ENCODE data around the gene PFKL. TPM values are rescaled to one million over a fixed set of nuclear protein-coding genes. Genes with fewer than 3 reads are reported as not detected.

Gene PFKL
- total RNA-seq, 1 experiment from 2014 or later: 140 TPM

- Mint-ChIP-seq H3K27me3 (ENCODE audit: insufficient read depth, unreplicated experiment) (no peaks in the 10 kb centered on the region), H3K9me3 (ENCODE audit: unreplicated experiment) (peaks cover 18% of the 10 kb centered on the region), H3K27ac (ENCODE audit: unreplicated experiment) (no peak overlapping the region), H3K36me3 (ENCODE audit: insufficient read depth, unreplicated experiment) (peaks cover 5% of the 10 kb centered on the region), H3K4me1 (ENCODE audit: low read depth, unreplicated experiment) (no peaks in the 10 kb centered on the region), H3K4me3 (ENCODE audit: unreplicated experiment) (no peak overlapping the region)
- Histone ChIP-seq H3K9me3 (0 out of 2 replicates have a peak, but pooled peaks cover 4% of the 10 kb centered on the region), H3K36me3 (ENCODE audit: control insufficient read depth, insufficient read depth, low read length) (no peaks in the 10 kb centered on the region), H3K27me3 (replicated peaks; ENCODE audit: control insufficient read depth, insufficient read depth, low read length) (no peaks in the 10 kb centered on the region), H3K4me1 (no peaks in the 10 kb centered on the region), H3K4me3 (ENCODE audit: low read depth, low read length) (no peak overlapping the region)
- intact Hi-C loops (cut with micrococcal nuclease; ENCODE audit: unreplicated experiment): no loop called here
- no peak for TF ChIP-seq CTCF (IDR thresholded peaks at IDR 0.05; ENCODE audit: insufficient read depth in 1 of 2, low read depth in 1 of 2, low read length in 1 of 2, severe bottlenecking in 1 of 2, unreplicated experiment in 1 of 2)
- no peak for DNase-seq
- POLR2A ChIA-PET: no interaction called here
- CTCF ChIA-PET: no interaction called here
- no TSS peak for BruUV-seq (replicated peaks)
These were observed 41.7 kb upstream of the PFKL start for GRCh38 chr21:44258056-44258725.

- no TSS peak for BruUV-seq (replicated peaks)
- no peak overlapping the region for H3K27ac Mint-ChIP-seq (ENCODE audit: unreplicated experiment)
- Histone ChIP-seq H3K9me3 (0 out of 2 replicates have a peak, but pooled peaks cover 4% of the 10 kb centered on the region), H3K36me3 (ENCODE audit: control insufficient read depth, insufficient read depth, low read length) (no peaks in the 10 kb centered on the region), H3K4me3 (ENCODE audit: low read depth, low read length) (no peak overlapping the region), H3K4me1 (no peaks in the 10 kb centered on the region), H3K27me3 (replicated peaks; ENCODE audit: control insufficient read depth, insufficient read depth, low read length) (no peaks in the 10 kb centered on the region)
- no peak overlapping the region for H3K4me3 Mint-ChIP-seq (ENCODE audit: unreplicated experiment)
- no peak for DNase-seq
- intact Hi-C loops (cut with micrococcal nuclease; ENCODE audit: unreplicated experiment): no loop called here
- peaks cover 5% of the 10 kb centered on the region for H3K36me3 Mint-ChIP-seq (ENCODE audit: insufficient read depth, unreplicated experiment)
- TF ChIP-seq CTCF (IDR thresholded peaks at IDR 0.05; ENCODE audit: insufficient read depth in 1 of 2, low read depth in 1 of 2, low read length in 1 of 2, severe bottlenecking in 1 of 2, unreplicated experiment in 1 of 2): no peak
- no peaks in the 10 kb centered on the region for H3K4me1 Mint-ChIP-seq (ENCODE audit: low read depth, unreplicated experiment)
- ChIA-PET CTCF (interaction anchor here (0.6 kb wide), 1 partner anchor 338 kb away, joined by 3 read pairs; no protein-coding TSS in a partner anchor), POLR2A (no interaction called here)
- peaks cover 18% of the 10 kb centered on the region for H3K9me3 Mint-ChIP-seq (ENCODE audit: unreplicated experiment)
- no peaks in the 10 kb centered on the region for H3K27me3 Mint-ChIP-seq (ENCODE audit: insufficient read depth, unreplicated experiment)
These were observed 40.7 kb upstream of the PFKL start for GRCh38 chr21:44259082-44259705.

- no peak overlapping the region for H3K4me3 Mint-ChIP-seq (ENCODE audit: unreplicated experiment)
- H3K36me3 Mint-ChIP-seq (ENCODE audit: insufficient read depth, unreplicated experiment): peaks cover 5% of the 10 kb centered on the region
- H3K27me3 ChIP-seq (replicated peaks; ENCODE audit: control insufficient read depth, insufficient read depth, low read length): no peaks in the 10 kb centered on the region
- H3K9me3 ChIP-seq: 0 out of 2 replicates have a peak, but pooled peaks cover 4% of the 10 kb centered on the region
- BruUV-seq (replicated peaks): no TSS peak
- DNase-seq: no peak
- no peak overlapping the region for H3K4me3 ChIP-seq (ENCODE audit: low read depth, low read length)
- H3K36me3 ChIP-seq (ENCODE audit: control insufficient read depth, insufficient read depth, low read length): no peaks in the 10 kb centered on the region
- ChIA-PET CTCF (no interaction called here), POLR2A (no interaction called here)
- no peaks in the 10 kb centered on the region for H3K4me1 Mint-ChIP-seq (ENCODE audit: low read depth, unreplicated experiment)
- no peak for TF ChIP-seq CTCF (IDR thresholded peaks at IDR 0.05; ENCODE audit: insufficient read depth in 1 of 2, low read depth in 1 of 2, low read length in 1 of 2, severe bottlenecking in 1 of 2, unreplicated experiment in 1 of 2)
- H3K27me3 Mint-ChIP-seq (ENCODE audit: insufficient read depth, unreplicated experiment): no peaks in the 10 kb centered on the region
- no peak overlapping the region for H3K27ac Mint-ChIP-seq (ENCODE audit: unreplicated experiment)
- H3K9me3 Mint-ChIP-seq (ENCODE audit: unreplicated experiment): peaks cover 18% of the 10 kb centered on the region
- H3K4me1 ChIP-seq: no peaks in the 10 kb centered on the region
- intact Hi-C loops (cut with micrococcal nuclease; ENCODE audit: unreplicated experiment): no loop called here
These were observed 39.8 kb upstream of the PFKL start for GRCh38 chr21:44260066-44260465.

Measured in Caco-2 (cell line).